ENCODE data around the gene ADCK1. TPM values are rescaled to one million over a fixed set of nuclear protein-coding genes. Genes with fewer than 3 reads are reported as not detected.
"Not testable (repeated sequence)": the region's sequence is repeated elsewhere in the genome, so short reads cannot be mapped to it uniquely, and the experiment has no call there.

ADCK1 gene
- total RNA-seq, 4 donors from 2014 or later = 3.5 to 11.0 (median 5.5) TPM

- in situ Hi-C loops (cut with MboI; ENCODE audit: low sequenced_read_pairs in 4 of 4) (no loop called here), intact Hi-C loops (cut with DNase I; ENCODE audit: low total_unique reads) (no loop called here)
- H3K4me3 ChIP-seq = no peak overlapping the region
- H3K27ac ChIP-seq = no peak overlapping the region
- no peaks in the 10 kb centered on the region for H3K9me3 ChIP-seq
- no peak for ATAC-seq
- TF ChIP-seq CTCF (IDR thresholded peaks at IDR 0.05 in 4 of 5, conservative IDR thresholded peaks at IDR 0.05 in 1 of 5) = no peak
- TF ChIP-seq POLR2A (IDR thresholded peaks at IDR 0.05) = no peak
- no peak for DNase-seq
- H3K27me3 ChIP-seq = no peaks in the 10 kb centered on the region
- H3K36me3 ChIP-seq = no peaks in the 10 kb centered on the region
- H3K4me1 ChIP-seq = no peaks in the 10 kb centered on the region
Measured at GRCh38 chr14:77950371-77951063, 150.6 kb downstream of the ADCK1 start.

GRCh38 chr14:77955816-77956484 lies 156.0 kb downstream of the ADCK1 start:
- in situ Hi-C loops (cut with MboI; ENCODE audit: low sequenced_read_pairs in 4 of 4) = no loop called here
- intact Hi-C loops (cut with DNase I; ENCODE audit: low total_unique reads) = no loop called here
- no peaks in the 10 kb centered on the region for H3K36me3 ChIP-seq
- H3K27me3 ChIP-seq = no peaks in the 10 kb centered on the region
- TF ChIP-seq CTCF (IDR thresholded peaks at IDR 0.05 in 4 of 5, conservative IDR thresholded peaks at IDR 0.05 in 1 of 5) = no peak
- TF ChIP-seq POLR2A (IDR thresholded peaks at IDR 0.05) = no peak
- H3K4me1 ChIP-seq = no peaks in the 10 kb centered on the region
- no peak for ATAC-seq
- H3K9me3 ChIP-seq = no peaks in the 10 kb centered on the region
- no peak for DNase-seq
- H3K4me3 ChIP-seq = no peak overlapping the region
- H3K27ac ChIP-seq = no peak overlapping the region

- intact Hi-C loops (cut with DNase I; ENCODE audit: low total_unique reads); H3K27ac ChIP-seq; H3K9me3 ChIP-seq; ATAC-seq; H3K4me3 ChIP-seq; in situ Hi-C loops (cut with MboI; ENCODE audit: low sequenced_read_pairs in 4 of 4); H3K36me3 ChIP-seq; H3K27me3 ChIP-seq; DNase-seq; H3K4me1 ChIP-seq: not testable (repeated sequence)
Measured at GRCh38 chr14:77959686-77960085, 159.8 kb downstream of the ADCK1 start.

GRCh38 chr14:77961847-77962580 lies 162.1 kb downstream of the ADCK1 start:
- DNase-seq (no peak), ATAC-seq (no peak)
- H3K27ac ChIP-seq = no peak overlapping the region
- in situ Hi-C loops (cut with MboI; ENCODE audit: low sequenced_read_pairs in 4 of 4) = no loop called here
- H3K4me1 ChIP-seq = peaks cover 0 to 4% of the 10 kb centered on the region in 2 donors
- no peak overlapping the region for H3K4me3 ChIP-seq
- intact Hi-C loops (cut with DNase I; ENCODE audit: low total_unique reads) = no loop called here
- H3K9me3 ChIP-seq = no peaks in the 10 kb centered on the region
- peaks cover 7 to 8% (median 8%) of the 10 kb centered on the region in 3 donors for H3K27me3 ChIP-seq
- TF ChIP-seq POLR2A (IDR thresholded peaks at IDR 0.05) = no peak
- no peak for TF ChIP-seq CTCF (IDR thresholded peaks at IDR 0.05 in 4 of 5, conservative IDR thresholded peaks at IDR 0.05 in 1 of 5)
- no peaks in the 10 kb centered on the region for H3K36me3 ChIP-seq
